GM21529 (cell line): Measurements from ENCODE around the gene KCNQ5.
"Not testable (repeated sequence)": the region's sequence is repeated elsewhere in the genome, so short reads cannot be mapped to it uniquely, and the experiment has no call there.

Experiments used
- ATAC-seq: cut with Tn5 transposase; IDR thresholded peaks from one replicate; pipeline ENCODE4 v1.9.1; 2021; ENCODE audit not compliant: unreplicated experiment

Gene KCNQ5

DNA sequence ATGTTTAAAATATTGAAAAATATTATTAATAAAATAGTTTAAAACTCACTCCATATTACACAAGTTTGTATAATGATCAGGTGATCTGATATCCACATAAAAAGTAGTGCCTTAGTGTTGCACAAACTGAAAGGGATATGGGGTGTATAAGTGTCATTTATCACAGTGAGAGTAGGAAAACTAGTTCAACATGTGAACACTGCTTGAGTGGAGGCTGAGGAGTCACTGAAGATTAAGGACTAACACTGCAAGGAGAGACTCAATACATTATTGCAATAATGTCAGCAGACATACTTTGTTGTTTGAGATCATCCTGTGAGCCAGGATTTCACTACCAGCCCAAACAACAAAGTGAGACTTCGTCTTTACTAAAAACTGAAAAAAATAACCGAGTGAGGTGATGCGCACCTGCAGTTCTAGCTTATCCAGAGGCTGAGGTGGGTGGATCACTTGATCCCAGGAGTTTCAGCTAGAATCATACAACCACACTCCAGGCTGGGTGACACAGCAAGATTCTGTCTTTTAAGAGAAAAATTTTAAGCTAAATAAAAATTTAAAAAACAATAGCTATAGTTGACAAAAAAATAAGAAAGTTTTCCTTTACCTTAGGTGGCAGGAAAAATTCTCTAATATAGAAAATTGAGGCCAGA is 605.9 kb downstream of the KCNQ5 start:
- no peak for ATAC-seq

DNA sequence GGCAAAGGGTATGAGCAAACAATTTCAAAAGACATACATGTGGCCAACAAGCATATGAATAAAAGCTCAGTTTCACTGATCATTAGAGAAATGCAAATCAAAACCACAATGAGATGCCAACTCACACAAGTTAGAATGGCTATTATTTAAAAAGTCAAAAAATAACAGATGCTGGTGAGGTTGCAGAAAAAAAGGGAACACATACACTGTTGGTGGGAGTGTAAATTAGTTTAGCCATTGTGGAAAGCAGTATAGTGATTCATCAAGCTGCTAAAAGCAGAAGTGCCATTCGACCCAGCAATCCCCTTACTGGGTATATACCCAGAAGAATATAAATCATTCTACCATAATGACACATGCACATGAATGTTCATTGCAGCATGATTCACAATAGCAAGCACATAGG is 610.1 kb downstream of the KCNQ5 start:
- no peak for ATAC-seq

DNA sequence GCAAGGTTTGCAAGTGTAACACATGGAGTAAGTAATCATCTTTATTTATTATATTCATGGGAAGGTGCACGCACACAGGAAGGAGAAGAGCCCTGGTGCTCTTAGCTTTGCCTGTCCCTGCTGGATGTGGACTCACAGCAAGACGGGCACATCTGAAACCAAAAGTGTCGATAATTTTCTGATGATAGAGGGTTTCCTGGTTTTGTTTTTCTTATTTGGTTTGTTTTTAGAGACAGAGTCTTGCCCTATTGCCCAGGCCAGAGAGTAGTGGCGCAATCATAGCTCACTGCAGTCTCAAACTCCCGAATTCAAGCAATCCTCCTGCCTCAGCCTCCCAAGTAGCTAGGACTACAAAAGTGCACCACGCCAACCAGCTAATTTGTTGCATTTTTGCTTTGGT is 611.2 kb downstream of the KCNQ5 start:
- no peak for ATAC-seq

DNA sequence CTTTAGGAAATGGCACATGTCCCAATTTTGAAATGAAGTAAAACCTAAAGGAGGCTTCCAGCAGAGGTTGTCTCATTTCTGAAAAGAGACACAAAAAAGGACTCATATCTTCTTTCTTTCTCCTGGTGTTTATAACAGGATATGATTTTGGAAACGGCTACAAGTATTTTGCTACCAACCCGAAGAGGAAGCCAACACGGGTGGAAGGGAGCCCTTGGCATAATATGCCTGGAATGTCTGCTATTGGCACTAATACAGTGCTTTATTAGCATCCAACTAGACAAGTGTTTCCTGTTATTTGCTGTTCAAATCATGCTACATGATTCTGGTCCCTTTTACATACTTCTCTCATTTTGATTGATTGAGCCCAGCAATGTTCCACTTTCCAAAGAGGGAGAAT is 612.1 kb downstream of the KCNQ5 start:
- ATAC-seq, result not testable (repeated sequence)

DNA sequence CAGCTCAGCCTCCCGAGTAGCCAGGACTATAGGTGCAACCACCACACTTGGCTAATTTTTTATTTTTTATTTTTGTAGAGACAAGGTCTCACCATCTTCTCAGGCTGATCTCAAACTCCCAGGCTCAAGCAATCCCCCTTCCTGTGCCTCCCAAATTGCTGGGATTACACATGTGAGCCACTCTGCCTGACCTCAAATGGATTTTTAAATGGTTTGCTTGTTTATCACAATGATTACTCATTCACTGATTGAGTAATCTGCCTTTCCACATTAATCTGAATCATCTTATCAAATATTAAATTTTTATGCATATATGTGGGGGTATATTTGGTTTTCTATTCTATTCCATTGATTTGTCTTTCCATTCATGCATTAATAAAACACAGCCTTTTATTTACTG is 612.9 kb downstream of the KCNQ5 start:
- ATAC-seq, result no peak

DNA sequence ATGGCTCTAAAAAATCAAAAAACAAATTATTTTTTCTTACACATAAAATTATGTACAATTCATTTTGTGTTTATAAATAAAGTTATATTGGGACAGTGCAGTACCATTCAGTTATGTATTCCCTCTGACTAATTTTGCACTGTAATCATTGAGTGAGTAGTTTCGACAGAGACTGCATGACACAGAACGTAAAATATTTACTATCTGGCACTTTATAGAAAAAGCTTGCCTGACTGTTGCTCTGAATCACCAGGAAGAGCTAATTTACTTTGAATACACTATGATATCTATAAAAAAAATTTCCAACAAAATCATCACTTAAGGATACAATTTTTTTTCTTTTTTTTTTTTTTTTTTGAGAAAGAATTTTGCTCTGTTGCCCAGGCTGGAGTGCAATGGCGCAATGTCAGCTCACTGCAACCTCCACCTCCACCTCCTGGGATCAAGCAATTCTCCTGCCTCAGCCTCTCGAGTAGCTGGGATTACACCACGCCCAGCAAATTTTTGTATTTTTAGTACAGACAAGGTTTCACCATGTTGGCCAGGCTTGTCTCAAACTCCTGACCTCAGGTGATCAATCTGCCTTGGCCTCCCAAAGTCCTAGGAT is 614.4 kb downstream of the KCNQ5 start:
- no peak for ATAC-seq

DNA sequence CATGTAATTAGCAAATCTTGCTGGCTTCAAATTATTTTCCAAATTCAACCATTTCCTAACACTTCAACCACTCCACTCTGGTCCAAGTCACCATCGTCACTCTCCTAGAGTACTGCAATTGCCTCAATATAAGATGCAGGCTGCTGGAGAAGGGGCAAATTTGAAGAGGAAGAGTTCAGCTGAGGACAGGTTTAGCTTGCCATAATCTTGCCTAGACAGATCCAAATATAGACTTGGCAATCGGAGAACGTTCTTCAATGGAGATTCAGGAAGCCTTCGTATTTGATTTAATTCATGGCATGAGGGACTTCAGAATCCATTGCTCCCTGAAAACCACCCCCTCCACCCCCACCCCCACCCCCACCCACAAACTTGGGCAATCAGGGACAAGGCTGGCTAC is 618.9 kb downstream of the KCNQ5 start:
- ATAC-seq, result no peak

DNA sequence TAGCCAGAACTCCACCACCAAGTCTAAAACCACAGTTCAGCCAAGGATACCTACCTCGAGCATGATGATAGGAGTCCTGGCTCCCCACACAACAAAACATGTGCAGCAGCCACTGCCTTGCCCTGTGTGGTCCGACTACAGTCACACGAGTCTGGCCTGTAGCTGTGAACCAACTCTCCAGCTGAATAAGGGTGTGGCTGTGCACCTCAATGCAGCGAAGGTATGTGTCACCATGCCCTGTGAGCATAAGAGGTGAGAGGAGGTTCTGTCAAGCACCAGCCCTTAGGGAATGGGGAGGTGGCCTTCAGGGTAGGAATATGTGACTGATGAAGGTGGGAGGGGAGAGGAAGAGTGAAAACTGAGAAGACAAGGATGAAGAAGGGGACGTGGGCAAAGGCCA is 620.1 kb downstream of the KCNQ5 start:
- no peak for ATAC-seq
